HG03432 (cell line): ENCODE data around the gene CAPN15.

Source experiments
- ATAC-seq: cut with Tn5 transposase; IDR thresholded peaks from one replicate; pipeline ENCODE4 v1.9.1; 2021; ENCODE audit warnings: mild to moderate bottlenecking, moderate library complexity; ENCODE audit not compliant: unreplicated experiment

The CAPN15 gene

GRCh38 chr16:574021-574760 lies 46.7 kb downstream of the CAPN15 start:
- ATAC-seq, result no peak

GRCh38 chr16:575354-576196 lies 48.1 kb downstream of the CAPN15 start:
- no peak for ATAC-seq

GRCh38 chr16:576197-576822 lies 48.8 kb downstream of the CAPN15 start:
- no peak for ATAC-seq

GRCh38 chr16:576823-577201 lies 49.3 kb downstream of the CAPN15 start:
- ATAC-seq, result no peak

- ATAC-seq, result no peak
Measured at GRCh38 chr16:577796-578195, 50.3 kb downstream of the CAPN15 start.

GRCh38 chr16:578232-578869 lies 50.8 kb downstream of the CAPN15 start:
- ATAC-seq, result no peak

GRCh38 chr16:578870-579405 lies 51.4 kb downstream of the CAPN15 start:
- no peak for ATAC-seq

- ATAC-seq, result no peak
Measured at GRCh38 chr16:580141-580945, 52.8 kb downstream of the CAPN15 start.

- ATAC-seq, result no peak
Measured at GRCh38 chr16:580946-581498, 53.5 kb downstream of the CAPN15 start.

GRCh38 chr16:582218-582613 lies 54.7 kb downstream of the CAPN15 start:
- no peak for ATAC-seq

GRCh38 chr16:582614-583331 lies 55.3 kb downstream of the CAPN15 start:
- ATAC-seq, result no peak

- no peak for ATAC-seq
Measured at GRCh38 chr16:583470-583814, 55.9 kb downstream of the CAPN15 start.

GRCh38 chr16:583815-584591 lies 56.5 kb downstream of the CAPN15 start:
- no peak for ATAC-seq

GRCh38 chr16:585351-585750 lies 57.8 kb downstream of the CAPN15 start:
- no peak for ATAC-seq

- no peak for ATAC-seq
Measured at GRCh38 chr16:586047-586644, 58.6 kb downstream of the CAPN15 start.

- no peak for ATAC-seq
Measured at GRCh38 chr16:586645-587590, 59.4 kb downstream of the CAPN15 start.

- ATAC-seq, result no peak
Measured at GRCh38 chr16:588639-588888, 61.1 kb downstream of the CAPN15 start.
